ENCODE measurements around the gene GINS3. TPM values are rescaled to one million over a fixed set of nuclear protein-coding genes. Genes with fewer than 3 reads are reported as not detected.
"Not testable (repeated sequence)": the region's sequence is repeated elsewhere in the genome, so short reads cannot be mapped to it uniquely, and the experiment has no call there.

Gene GINS3
- total RNA-seq, 3 donors from 2014 or later, result 2.6 to 5.2 (median 4.0) TPM

DNA sequence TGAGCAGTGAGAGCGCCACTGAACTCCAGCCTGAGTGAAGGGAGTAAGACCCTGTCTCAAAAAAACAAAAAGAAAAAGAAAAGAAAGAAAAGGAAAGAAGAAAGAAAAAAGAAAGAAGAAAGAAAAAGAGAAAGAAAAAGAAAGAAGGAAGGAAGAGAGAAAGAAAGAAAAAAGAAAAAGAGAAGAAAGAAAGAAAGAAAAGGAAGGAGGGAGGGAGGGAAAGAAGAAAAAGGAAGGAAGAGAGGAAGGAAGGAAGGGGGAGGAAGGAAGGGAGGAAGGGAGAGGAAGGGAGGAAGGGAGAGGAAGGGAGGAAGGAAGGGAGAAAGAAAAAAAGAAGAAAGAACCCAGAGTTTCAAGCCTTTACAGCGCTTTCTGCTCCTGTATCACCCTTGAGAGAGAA lies 19.1 kb downstream of the GINS3 start:
- intact Hi-C loops (cut with DNase I, micrococcal nuclease), result no loop called here
- no peaks in the 10 kb centered on the region for H3K4me1 ChIP-seq (ENCODE audit: low read depth)
- H3K36me3 ChIP-seq (ENCODE audit: low read depth), result no peaks in the 10 kb centered on the region
- DNase-seq (no peak), ATAC-seq (no peak)
- H3K9me3 ChIP-seq, result no peaks in the 10 kb centered on the region
- TF ChIP-seq, protein P1, sequence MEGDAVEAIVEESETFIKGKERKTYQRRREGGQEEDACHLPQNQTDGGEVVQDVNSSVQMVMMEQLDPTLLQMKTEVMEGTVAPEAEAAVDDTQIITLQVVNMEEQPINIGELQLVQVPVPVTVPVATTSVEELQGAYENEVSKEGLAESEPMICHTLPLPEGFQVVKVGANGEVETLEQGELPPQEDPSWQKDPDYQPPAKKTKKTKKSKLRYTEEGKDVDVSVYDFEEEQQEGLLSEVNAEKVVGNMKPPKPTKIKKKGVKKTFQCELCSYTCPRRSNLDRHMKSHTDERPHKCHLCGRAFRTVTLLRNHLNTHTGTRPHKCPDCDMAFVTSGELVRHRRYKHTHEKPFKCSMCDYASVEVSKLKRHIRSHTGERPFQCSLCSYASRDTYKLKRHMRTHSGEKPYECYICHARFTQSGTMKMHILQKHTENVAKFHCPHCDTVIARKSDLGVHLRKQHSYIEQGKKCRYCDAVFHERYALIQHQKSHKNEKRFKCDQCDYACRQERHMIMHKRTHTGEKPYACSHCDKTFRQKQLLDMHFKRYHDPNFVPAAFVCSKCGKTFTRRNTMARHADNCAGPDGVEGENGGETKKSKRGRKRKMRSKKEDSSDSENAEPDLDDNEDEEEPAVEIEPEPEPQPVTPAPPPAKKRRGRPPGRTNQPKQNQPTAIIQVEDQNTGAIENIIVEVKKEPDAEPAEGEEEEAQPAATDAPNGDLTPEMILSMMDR (IDR thresholded peaks at IDR 0.05), result no peak
- H3K4me3 ChIP-seq, result no peak overlapping the region

- DNase-seq (no peak), ATAC-seq (no peak)
- intact Hi-C loops (cut with DNase I, micrococcal nuclease), result no loop called here
- no peaks in the 10 kb centered on the region for H3K36me3 ChIP-seq (ENCODE audit: low read depth)
- H3K4me1 ChIP-seq (ENCODE audit: low read depth), result no peaks in the 10 kb centered on the region
- TF ChIP-seq, protein P1 (IDR thresholded peaks at IDR 0.05), result no peak
- no peak overlapping the region for H3K4me3 ChIP-seq
- no peaks in the 10 kb centered on the region for H3K9me3 ChIP-seq
These were observed 19.7 kb downstream of the GINS3 start for GRCh38 chr16:58411736-58412614.

DNA sequence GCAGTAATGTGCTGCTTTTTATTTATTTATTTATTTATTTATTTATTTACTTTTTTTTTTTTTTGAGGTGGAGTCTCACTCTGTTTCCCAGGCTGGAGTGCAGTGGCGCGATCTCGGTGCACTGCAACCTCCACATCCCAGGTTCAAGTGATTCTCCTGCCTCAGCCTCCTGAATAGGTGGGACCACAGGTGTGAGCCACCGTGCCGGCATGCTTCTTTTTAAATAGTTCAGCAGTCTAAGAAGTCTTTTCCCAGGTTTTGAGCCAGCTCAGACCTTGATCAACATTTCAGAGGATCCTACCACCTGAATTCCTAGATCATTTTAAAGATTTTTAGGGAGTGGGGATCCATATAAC lies 20.3 kb downstream of the GINS3 start:
- ATAC-seq; intact Hi-C loops (cut with DNase I, micrococcal nuclease); H3K4me3 ChIP-seq; H3K36me3 ChIP-seq (ENCODE audit: low read depth); DNase-seq; H3K9me3 ChIP-seq; H3K4me1 ChIP-seq (ENCODE audit: low read depth): not testable (repeated sequence)

DNA sequence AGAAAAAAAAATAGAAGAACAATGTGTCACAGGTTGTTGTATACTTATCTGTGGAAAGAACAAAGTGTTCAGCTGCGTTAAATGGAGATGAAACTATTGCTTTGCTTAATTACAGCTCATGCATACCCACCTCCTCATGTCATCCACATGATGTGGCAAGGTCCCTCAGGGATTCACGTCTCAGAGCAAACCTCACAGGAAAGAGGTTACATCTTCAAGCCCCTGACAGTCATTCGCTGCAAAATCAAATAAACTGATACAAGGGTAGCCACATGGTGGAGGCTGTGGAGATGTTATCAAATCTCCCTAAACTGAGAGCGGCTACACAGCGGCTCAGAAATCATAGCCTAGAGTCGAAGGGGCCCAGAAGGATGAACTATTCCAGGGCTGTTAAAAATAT lies 21.1 kb downstream of the GINS3 start:
- TF ChIP-seq, protein P1 (IDR thresholded peaks at IDR 0.05), result no peak
- intact Hi-C loops (cut with DNase I, micrococcal nuclease), result no loop called here
- DNase-seq (no peak), ATAC-seq (no peak)
- Histone ChIP-seq H3K4me1 (ENCODE audit: low read depth) (no peaks in the 10 kb centered on the region), H3K9me3 (no peaks in the 10 kb centered on the region), H3K4me3 (no peak overlapping the region), H3K36me3 (ENCODE audit: low read depth) (no peaks in the 10 kb centered on the region)

DNA sequence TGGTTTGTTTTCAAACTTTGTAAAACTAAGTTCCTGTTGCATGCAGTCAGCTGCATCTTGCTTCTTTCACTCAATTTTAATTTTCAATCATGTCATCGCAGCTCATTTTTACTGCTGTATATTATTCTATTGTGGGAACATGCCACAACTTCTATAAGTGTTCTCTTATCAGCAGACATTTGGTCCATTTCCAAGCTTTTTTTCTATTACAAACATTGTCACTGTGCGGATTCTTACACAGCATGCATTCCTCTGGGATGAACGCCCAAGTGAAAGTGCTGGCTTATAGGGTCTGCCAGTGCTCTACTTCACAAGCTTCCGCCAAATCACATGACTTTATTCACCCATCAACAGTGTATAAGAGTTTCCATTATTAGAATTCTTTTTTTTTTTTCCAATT lies 22.7 kb downstream of the GINS3 start:
- no peaks in the 10 kb centered on the region for H3K9me3 ChIP-seq
- no peaks in the 10 kb centered on the region for H3K36me3 ChIP-seq (ENCODE audit: low read depth)
- DNase-seq, result no peak
- intact Hi-C loops (cut with DNase I, micrococcal nuclease), result no loop called here
- H3K4me1 ChIP-seq (ENCODE audit: low read depth), result no peaks in the 10 kb centered on the region
- H3K4me3 ChIP-seq, result no peak overlapping the region
- TF ChIP-seq, protein P1 (IDR thresholded peaks at IDR 0.05), result no peak
- no peak for ATAC-seq

DNA sequence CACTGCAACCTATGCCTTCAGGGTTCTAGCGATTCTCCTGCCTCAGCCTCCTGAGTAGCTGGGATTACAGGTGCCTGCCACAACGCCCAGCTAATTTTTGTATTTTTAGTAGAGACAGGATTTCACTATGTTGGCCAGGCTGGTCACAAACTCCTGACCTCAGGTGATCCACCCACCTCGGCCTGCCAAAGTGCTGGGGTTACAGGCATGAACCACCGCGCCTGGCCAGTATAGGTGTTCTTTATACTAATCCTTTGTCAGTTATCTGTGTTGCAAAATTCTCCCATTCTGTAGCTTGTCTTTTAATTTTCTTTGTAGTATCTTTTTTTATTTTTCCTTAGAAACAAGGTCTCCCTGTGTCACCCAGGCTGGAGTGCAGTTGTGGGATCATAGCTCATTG lies 23.7 kb downstream of the GINS3 start:
- DNase-seq; H3K36me3 ChIP-seq (ENCODE audit: low read depth); H3K4me3 ChIP-seq; ATAC-seq; H3K4me1 ChIP-seq (ENCODE audit: low read depth); intact Hi-C loops (cut with DNase I, micrococcal nuclease); H3K9me3 ChIP-seq: not testable (repeated sequence)

Measured in mucosa of descending colon (tissue), 3 donors.